ENCODE results near the gene PMPCA.

GRCh38 chr9:136457326-136457725 is 46.9 kb downstream of the PMPCA start:
- TF ChIP-seq POLR2AphosphoS5 (IDR thresholded peaks at IDR 0.05; ENCODE audit: low read depth, low read length) (no peak), CTCF (IDR thresholded peaks at IDR 0.05) (no peak), RFX5 (IDR thresholded peaks at IDR 0.05; ENCODE audit: low read length) (no peak), ELF1 (IDR thresholded peaks at IDR 0.05) (no peak), TAF1 (IDR thresholded peaks at IDR 0.05; ENCODE audit: borderline replicate concordance, low read depth, low read length) (no peak), ZBTB33 (IDR thresholded peaks at IDR 0.05; ENCODE audit: borderline replicate concordance, low read depth) (no peak), REST (IDR thresholded peaks at IDR 0.05; ENCODE audit: low read depth, low read length) (no peak)

Measured in SK-N-SH (cell line).